Stimulated activated CD8-positive, alpha-beta memory T cell treated with anti-CD3 and anti-CD28 coated beads, Interleukin-15, amount 100 ng/mL, for 4 hours (primary cell): ENCODE measurements around the gene SBK1.
"Not testable (repeated sequence)": the region's sequence is repeated elsewhere in the genome, so short reads cannot be mapped to it uniquely, and the experiment has no call there.

Experiments
- DNase-seq, 2 donors: peaks; one replicate each; pipeline ENCODE4 v3.0.0-alpha.2; 2020; ENCODE audit warnings: low read depth in 2 of 2

SBK1 gene

GRCh38 chr16:28291651-28292626, at the start of gene SBK1:
SBK1 (plus strand) TSS chr16:28292525; CDS start chr16:28317392, 24,867 bp downstream.
- DNase-seq, result peak; percentile 62 to 72

GRCh38 chr16:28249483-28249882, 42.8 kb upstream of the SBK1 start:
- not testable (repeated sequence) for DNase-seq

GRCh38 chr16:28250999-28251398, 41.3 kb upstream of the SBK1 start:
- no peak for DNase-seq

DNA sequence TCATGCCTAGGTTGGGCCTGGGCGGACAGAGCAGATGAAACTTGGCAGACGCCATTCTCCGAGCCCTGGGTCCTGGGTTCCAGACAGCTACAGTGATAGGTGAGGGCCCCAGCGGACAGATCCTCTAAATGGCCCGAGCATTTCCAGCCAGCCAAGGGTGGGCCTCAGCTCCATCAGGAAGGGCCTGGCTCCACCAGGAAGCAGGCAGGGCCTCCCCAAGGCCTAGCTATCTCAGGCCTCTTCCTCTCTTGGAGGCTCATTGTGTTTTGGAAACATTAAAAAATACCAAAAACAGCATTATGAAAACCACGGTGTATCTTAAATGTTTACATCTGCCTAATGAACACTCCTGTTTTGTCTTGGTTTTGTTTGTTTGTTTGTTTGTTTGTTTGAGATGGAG, 38.2 kb upstream of the SBK1 start:
- no peak for DNase-seq

DNA sequence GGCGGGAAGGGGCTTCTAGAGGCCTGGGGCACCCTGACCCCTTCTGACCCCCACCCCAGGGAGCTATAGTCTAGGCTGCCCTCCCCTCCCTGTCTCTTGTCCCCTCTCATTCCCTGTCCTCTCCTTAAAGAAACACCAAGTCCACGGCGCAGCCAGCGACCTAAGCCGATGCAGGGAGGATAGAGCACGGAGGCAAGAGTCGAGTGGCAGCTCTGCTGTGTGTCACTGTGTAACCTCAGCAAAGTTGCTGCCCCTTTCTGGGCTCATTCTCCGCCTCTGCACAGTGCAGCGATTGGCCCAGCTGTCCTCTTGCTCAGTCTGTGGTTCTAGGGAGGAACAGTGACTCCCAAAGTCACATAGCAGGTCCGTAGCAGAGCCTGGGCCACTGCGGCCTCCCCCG, 36.5 kb upstream of the SBK1 start:
- DNase-seq, result no peak

DNA sequence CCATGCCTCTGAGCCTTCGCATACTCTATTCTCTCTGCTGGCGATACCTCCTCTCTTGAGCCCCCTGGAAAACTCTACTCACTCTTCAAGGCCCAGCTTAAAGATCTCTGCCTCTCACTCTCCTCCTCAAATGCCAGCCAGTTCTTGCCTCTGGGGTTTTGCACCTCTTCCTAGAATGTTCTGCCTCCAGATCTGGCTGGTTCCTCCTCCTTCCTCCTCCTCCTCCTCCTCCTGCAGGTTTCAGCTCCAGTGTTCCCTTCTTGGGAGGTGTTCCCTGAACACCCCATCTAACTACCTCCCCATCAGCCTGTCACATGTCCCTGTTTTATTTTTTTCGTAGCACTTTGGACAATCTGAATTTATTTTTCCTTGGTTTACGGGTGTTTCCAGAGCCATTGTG, 35.1 kb upstream of the SBK1 start:
- no peak for DNase-seq

DNA sequence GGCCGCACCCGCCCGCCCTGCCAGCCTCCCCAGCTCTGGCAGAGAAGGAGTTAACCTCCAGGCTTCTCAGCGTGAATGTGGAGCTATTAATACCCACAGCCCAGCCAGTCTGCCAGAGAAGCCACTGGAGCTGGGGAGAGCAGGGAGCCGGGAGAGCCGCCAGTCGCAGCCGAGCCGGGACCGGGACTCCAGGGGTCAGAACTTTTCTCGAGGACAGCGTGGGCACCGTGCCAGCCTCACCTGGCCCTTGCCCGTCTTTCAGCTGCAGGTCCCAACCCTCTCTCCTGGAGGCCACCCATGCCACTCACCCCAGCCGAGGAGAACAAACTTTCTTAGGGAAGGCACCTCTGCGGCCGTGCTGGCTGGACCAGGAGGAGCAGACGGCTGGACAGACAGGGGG, 33.8 kb upstream of the SBK1 start:
- DNase-seq, result no peak

DNA sequence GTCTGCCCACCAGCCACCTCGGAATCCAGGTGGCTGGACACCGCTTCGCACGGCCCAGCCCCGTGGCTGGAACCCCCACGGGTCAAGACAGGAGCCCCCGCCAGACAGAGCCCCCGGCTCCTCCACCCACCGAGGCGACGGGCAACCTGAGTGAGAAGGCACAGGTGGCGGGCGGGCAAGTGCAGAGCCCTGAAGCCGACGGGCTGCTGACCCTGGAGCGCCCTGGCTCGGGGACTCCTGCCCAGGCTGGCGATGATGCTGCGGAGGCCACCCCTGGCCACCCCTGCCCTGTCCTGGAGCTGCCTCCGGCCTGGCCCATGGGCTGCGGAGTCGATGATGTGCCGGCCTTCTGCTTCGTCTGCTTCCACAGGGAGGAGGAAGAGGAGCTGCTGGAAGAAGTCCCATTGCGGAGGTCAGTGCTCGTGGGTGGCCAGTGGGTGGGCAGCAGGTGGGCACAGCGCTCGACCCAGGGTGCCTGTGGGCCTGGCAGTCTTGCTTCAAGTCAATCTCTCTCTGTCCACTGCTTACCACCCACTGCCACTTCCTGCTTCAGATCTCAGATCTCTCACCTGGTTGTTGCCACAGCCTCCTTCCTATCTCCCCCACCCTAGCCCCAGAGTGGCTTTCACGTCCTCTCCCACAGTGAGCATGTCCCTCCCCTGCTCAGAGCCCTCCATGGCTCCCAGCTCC, 33.1 kb upstream of the SBK1 start:
- no peak for DNase-seq

GRCh38 chr16:28259781-28260150, 32.6 kb upstream of the SBK1 start:
- DNase-seq, result no peak

- no peak for DNase-seq
Measured at GRCh38 chr16:28260193-28260592, 32.1 kb upstream of the SBK1 start.

DNA sequence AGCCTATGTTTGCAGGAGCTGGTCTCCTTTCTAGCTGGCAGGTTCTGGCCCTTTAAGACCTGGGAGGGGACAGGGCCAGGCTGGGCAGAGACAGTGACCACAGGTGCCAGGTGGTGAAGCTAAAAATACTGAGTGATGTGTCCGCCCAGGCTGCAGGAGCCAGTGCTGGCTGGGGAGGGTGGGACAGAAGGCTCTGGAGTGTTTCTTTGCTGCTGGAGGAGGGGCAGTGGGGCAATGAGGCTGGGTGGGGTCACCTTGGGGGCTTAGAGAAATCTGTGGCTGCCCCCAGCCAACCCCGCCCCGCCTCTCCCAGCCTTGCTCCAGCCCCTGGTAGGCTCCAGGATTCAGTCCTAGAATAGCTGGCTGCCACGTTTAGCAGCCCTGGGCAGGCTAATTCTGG, 30.4 kb upstream of the SBK1 start:
- no peak for DNase-seq

DNA sequence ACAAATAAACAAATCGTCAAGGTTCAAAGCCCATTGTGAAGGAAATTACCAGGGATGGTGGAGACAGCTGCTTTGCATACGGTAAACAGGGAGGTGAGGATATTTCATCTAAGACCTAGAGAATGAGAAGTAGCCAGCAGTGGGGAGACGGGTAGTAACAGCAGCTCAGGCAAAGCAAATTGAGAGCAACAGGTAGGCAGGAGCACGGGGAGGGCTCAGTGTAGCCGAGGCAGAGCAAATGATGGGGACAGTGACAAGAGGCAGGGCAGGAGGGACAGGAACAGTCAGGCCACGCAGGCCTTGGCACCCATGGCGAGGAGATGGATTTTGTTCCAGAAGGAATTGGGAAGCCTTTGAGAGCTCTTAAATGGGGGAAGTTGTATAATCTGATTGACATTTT, 29.0 kb upstream of the SBK1 start:
- DNase-seq, result no peak

DNA sequence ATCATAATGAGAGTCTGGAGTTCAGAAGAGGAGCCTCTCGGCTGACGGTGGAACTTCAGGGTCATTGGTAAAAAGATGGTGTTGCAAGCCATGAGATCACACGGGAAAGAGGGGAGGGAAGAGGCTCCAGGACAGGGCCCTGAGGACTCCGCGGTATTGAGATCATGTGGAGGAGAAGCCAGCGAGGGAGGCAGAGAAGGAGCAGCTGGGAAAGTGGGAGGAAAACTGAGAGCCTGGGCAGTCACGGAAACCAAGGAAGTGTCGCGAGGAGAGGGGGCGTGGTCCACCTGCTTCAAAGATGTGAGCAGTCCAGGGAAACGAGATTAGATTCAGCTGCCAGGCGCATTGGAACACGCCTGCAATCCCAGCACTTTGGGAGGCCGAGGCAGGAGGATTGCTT, 27.7 kb upstream of the SBK1 start:
- no peak for DNase-seq

- no peak for DNase-seq
Measured at GRCh38 chr16:28265822-28266221, 26.5 kb upstream of the SBK1 start.

DNA sequence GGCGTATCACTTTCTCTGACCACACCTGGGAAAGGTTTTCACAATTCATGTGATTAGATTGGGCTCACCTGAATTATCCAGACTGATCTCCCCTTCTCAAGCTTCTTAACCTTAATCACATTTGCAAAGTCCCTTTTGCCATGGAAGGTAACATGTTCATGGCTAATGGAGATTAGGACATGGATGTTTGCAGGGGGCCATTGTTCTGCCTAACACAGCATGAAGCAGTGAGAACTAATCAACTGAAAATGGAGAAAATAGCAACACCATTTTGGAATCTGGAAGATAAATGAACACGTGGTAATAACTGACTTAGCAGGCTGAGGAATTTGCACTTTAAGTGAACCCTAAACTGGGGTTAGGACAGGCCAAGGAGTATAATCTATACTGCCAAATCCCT, 25.0 kb upstream of the SBK1 start:
- no peak for DNase-seq

- DNase-seq, result no peak
Measured at GRCh38 chr16:28273511-28273910, 18.8 kb upstream of the SBK1 start.

DNA sequence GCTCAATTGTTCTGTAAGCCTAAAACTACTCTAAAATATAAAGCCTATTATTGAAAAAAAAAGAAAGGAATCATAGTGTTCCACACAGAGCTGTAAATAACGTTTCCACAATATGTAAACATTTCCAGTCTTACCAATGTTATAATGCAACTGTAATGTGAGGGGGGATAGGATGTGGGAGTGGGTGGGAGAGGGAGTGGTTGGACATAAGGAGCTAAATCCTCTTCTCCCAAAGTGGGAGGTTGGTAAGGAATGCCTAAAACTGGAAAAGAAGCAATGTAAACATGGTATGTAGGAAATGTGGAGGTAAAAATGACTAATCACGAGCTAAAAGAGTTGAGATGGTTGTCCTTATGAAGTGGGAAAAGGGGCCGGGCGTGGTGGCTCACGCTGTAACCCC, 17.6 kb upstream of the SBK1 start:
- DNase-seq, result no peak

DNA sequence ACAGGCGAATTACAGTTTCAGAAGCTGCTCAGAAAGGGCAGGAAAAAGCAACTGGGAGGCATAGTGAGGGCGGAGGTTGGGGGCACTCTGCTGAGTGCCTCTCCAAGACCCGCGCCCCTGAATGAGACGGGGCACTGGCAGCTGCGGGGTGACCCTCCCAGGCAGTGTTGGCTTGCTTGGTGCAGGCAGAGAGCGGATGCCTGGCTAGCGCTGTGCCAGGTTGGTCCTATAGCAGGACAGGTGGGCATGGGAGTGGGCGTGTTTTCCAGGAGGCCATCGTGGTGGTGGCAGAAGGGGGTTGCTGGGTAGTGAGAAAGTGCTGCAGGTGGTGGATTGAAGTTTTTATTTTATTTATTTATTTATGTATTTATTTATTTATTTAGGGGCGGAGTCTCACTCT, 16.0 kb upstream of the SBK1 start:
- DNase-seq, result no peak

- DNase-seq, result peak; percentile 58 to 66
Measured at GRCh38 chr16:28277537-28278388, 14.6 kb upstream of the SBK1 start.

GRCh38 chr16:28279006-28279405, 13.3 kb upstream of the SBK1 start:
- DNase-seq, result no peak

GRCh38 chr16:28280881-28281836, 11.2 kb upstream of the SBK1 start:
- DNase-seq, result no peak
